Heart left ventricle (tissue), 16 donors: ENCODE results near the gene UBXN4. TPM values are rescaled to one million over a fixed set of nuclear protein-coding genes. Genes with fewer than 3 reads are reported as not detected.
"Not testable (repeated sequence)": the region's sequence is repeated elsewhere in the genome, so short reads cannot be mapped to it uniquely, and the experiment has no call there.

Experiments
- ATAC-seq, 4 donors: fragments of 200-7000 bp; cut with Tn5 transposase; one replicate each; pipeline ENCODE4 v1.9.1; 2020 to 2022; ENCODE audit warnings: moderate library complexity in 4 of 4, mild to moderate bottlenecking in 3 of 4, moderate number of reproducible peaks in 1 of 4
- DNase-seq, 5 donors: peaks; one replicate each; pipeline ENCODE4 v3.0.0-alpha.2; 2020
- H3K27ac ChIP-seq, 12 donors: fragments of 200-600 bp; sonication (generic) in 4 of 12; one replicate each; pipeline versions ENCODE4 v1.5.0 to v1.8.0; 2016 to 2022; ENCODE audit warnings: mild to moderate bottlenecking in 2 of 12
- H3K27me3 ChIP-seq, 9 donors: fragments of 200-600 bp; sonication (generic) in 2 of 9; one replicate each; pipeline versions ENCODE4 v1.5.1 to v1.8.0; 2016 to 2022; ENCODE audit warnings: mild to moderate bottlenecking in 3 of 9
- H3K36me3 ChIP-seq, 9 donors: fragments of 200-600 bp; sonication (generic) in 2 of 9; one replicate each; pipeline versions ENCODE4 v1.5.0 to v1.8.0; 2018 to 2022; ENCODE audit warnings: mild to moderate bottlenecking in 2 of 9
- H3K4me1 ChIP-seq, 12 donors: fragments of 200-600 bp; sonication (generic) in 4 of 12; one replicate each; pipeline versions ENCODE4 v1.5.0 to v1.8.0; 2016 to 2022; ENCODE audit warnings: mild to moderate bottlenecking in 3 of 12
- H3K4me3 ChIP-seq, 12 donors: fragments of 200-600 bp; sonication (generic) in 4 of 12; one replicate each; pipeline versions ENCODE4 v1.5.0 to v1.8.0; 2017 to 2022; ENCODE audit warnings: mild to moderate bottlenecking in 9 of 12, moderate library complexity in 4 of 12
- H3K9me3 ChIP-seq, 12 donors: fragments of 200-600 bp; sonication (generic) in 4 of 12; one replicate each; pipeline versions ENCODE4 v1.5.0 to v1.8.0; 2016 to 2022; ENCODE audit warnings: mild to moderate bottlenecking in 1 of 12
- CTCF ChIP-seq, 12 donors: fragments of 200-600 bp; sonication (generic) in 4 of 12; IDR thresholded peaks; one replicate each; pipeline versions ENCODE4 v1.5.0 to v1.8.0; 2018 to 2022; ENCODE audit warnings: antibody characterized with exemption in 12 of 12, mild to moderate bottlenecking in 5 of 12
- POLR2A ChIP-seq, 2 donors: fragments of 450-650 bp; IDR thresholded peaks; one replicate each; pipeline ENCODE4 v1.6.1; 2017; ENCODE audit warnings: antibody characterized with exemption in 2 of 2, mild to moderate bottlenecking in 2 of 2, moderate library complexity in 2 of 2
- WGBS, 4 donors: extraction: QIAGEN DNeasy Blood & Tissue Kit in 2 of 4; methylation state at CpG; one replicate each; pipeline versions ENCODE4 v1.1.5 to v1.1.7; 2013 to 2018; 5-methylcytosine and 5-hydroxymethylcytosine counted together
- intact Hi-C, 10 donors: fragments of 100-400 bp; cut with DNase I; formaldehyde crosslinking; loops; one replicate each; pipeline versions ENCODE4 v1.11.1 to v1.14.2; 2022
- polyA plus RNA-seq, 2 donors: library from polyadenylated mRNA; stranded (reverse); fragments of 200-250 nt; gene quantifications; one replicate each; pipeline ENCODE4 v1.2.3, GENCODE V29; 2013
- total RNA-seq, 9 donors: library from RNA; depleted of rRNA in 2 of 9; stranded (reverse); fragments of >200 nt in 2 of 9; fragmentation: NEBNext Ultra II Directional in 3 of 9; extraction: Animal tissue kit (Norgen Biotek cat#: 25700) in 3 of 9; gene quantifications; one replicate each; pipeline versions ENCODE4 v1.1.0 to v1.2.4, GENCODE V29; 2016 to 2023
- donor health status: ischemic (EF 13 %, LVEDD 7.1; RV severe dilation, severe dysfunction).
- donor health status: healthy with polysubstance abuse.
- donor health status: DM: no; HTN: yes; CAD: no.
- donor health status: DM: no; HTN: no; CAD: no.
- donor health status: ischemic (EF 25% LVEDD 6.9; RV normal size, moderate dysfunction).
- donor health status: ischemic (EF 25% LVEDD 5.7; RV mildly dilated, moderate dysfunction).
- donor health status: healthy.
- donor health status: DM: yes; HTN: yes; CAD: no.
- donor health status: ischemic (EF 35%, LVEDD 5.7; RV mildly dilated, moderate dysfunction).
- donor health status: nonischemic (EF 11% LVEDD 7.7; RV severe dilation, severe dysfunction).
- donor health status: DM: yes; HTN: yes; CAD: no.
- donor health status: PGD.
- donor health status: ischemic (EF 29% LVEDD 5.4; RV normal size, mild dysfunction).
- donor health status: nonischemic (EF 23%, LVEDD 6.1; RV moderate dilation, normal function).

UBXN4 gene
- total and polyA plus RNA-seq, 11 donors: 28.2 to 90.5 (median 54.6) TPM

GRCh38 chr2:135800513-135801460, 59.1 kb downstream of the UBXN4 start:
- no peak for TF ChIP-seq CTCF (IDR thresholded peaks at IDR 0.05)
- no peak for TF ChIP-seq POLR2A (IDR thresholded peaks at IDR 0.05)
- Histone ChIP-seq H3K4me1 (peaks cover 0 to 11% (median 0%) of the 10 kb centered on the region in 12 donors), H3K4me3 (no peak overlapping the region), H3K27ac (no peak overlapping the region), H3K36me3 (no peaks in the 10 kb centered on the region), H3K27me3 (no peaks in the 10 kb centered on the region), H3K9me3 (peaks cover 0 to 17% (median 2%) of the 10 kb centered on the region in 12 donors)
- 83 to 92% (median 89%) methylated on average over 9 of the region's 9 CpGs for WGBS, 4 donors
- intact Hi-C loops: no loop called here
- ATAC-seq (no peak), DNase-seq (no peak)

GRCh38 chr2:135802350-135802749, 60.7 kb downstream of the UBXN4 start:
- ATAC-seq (no peak), DNase-seq (no peak)
- H3K4me3 ChIP-seq: no peak overlapping the region
- TF ChIP-seq CTCF (IDR thresholded peaks at IDR 0.05): no peak
- H3K27ac ChIP-seq: no peak overlapping the region
- intact Hi-C loops: no loop called here
- peaks cover 0 to 17% (median 2%) of the 10 kb centered on the region in 12 donors for H3K9me3 ChIP-seq
- no peaks in the 10 kb centered on the region for H3K27me3 ChIP-seq
- H3K4me1 ChIP-seq: peaks cover 0 to 11% (median 0%) of the 10 kb centered on the region in 12 donors
- WGBS, 4 donors: 63 to 65% (median 64%) methylated on average over 3 of the region's 3 CpGs
- no peaks in the 10 kb centered on the region for H3K36me3 ChIP-seq

GRCh38 chr2:135803278-135803677, 61.6 kb downstream of the UBXN4 start:
- Histone ChIP-seq H3K9me3 (peaks cover 0 to 17% (median 2%) of the 10 kb centered on the region in 12 donors), H3K27me3 (no peaks in the 10 kb centered on the region), H3K4me3 (no peak overlapping the region), H3K36me3 (no peaks in the 10 kb centered on the region), H3K4me1 (peaks cover 0 to 3% (median 0%) of the 10 kb centered on the region in 12 donors), H3K27ac (no peak overlapping the region)
- ATAC-seq (no peak), DNase-seq (no peak)
- TF ChIP-seq POLR2A (IDR thresholded peaks at IDR 0.05) (no peak), CTCF (IDR thresholded peaks at IDR 0.05) (no peak)
- WGBS, 4 donors: 34 to 48% (median 41%) methylated on average over 2 of the region's 2 CpGs
- intact Hi-C loops: no loop called here

GRCh38 chr2:135807874-135808273, 66.2 kb downstream of the UBXN4 start:
- H3K4me1 ChIP-seq, H3K27me3 ChIP-seq, ATAC-seq, H3K9me3 ChIP-seq, DNase-seq, H3K4me3 ChIP-seq, H3K36me3 ChIP-seq, intact Hi-C loops, H3K27ac ChIP-seq: not testable (repeated sequence)
- WGBS, 4 donors: 89 to 93% (median 92%) methylated on average over 3 of the region's 3 CpGs
